ENCODE data around the gene TXNDC2. TPM values are rescaled to one million over a fixed set of nuclear protein-coding genes. Genes with fewer than 3 reads are reported as not detected.

The TXNDC2 gene
- polyA plus RNA-seq, 3 donors: 0.10 to 0.36 TPM; not detected in 1

DNA sequence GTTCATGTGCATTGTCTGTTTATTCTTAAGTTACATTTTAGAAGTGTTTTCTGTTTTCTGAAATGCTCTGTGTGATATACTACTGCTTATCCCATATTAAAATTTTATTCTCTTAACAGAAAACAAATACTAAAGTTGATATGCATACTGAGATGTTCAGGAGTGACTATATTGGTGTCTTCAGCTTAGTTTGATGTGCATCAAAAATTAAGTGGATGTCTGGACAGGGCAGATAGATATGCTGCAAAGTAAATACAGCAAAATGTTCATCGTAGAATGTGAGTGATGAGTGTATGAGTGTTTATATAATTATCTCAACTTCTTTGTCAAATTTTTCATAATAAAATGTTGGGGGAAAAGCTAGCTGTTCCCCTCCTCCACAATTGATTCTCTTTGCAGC lies 41.2 kb downstream of the TXNDC2 start:
- Mint-ChIP-seq H3K4me3 (no peak overlapping the region), H3K9me3 (no peaks in the 10 kb centered on the region), H3K27ac (peak overlapping the region in 2 of 7 donors; percentile 1 to 10), H3K27me3 (ENCODE audit: low read depth in 3 of 3) (no peaks in the 10 kb centered on the region), H3K4me1 (peaks cover 48% of the 10 kb centered on the region), H3K36me3 (peaks cover 5% of the 10 kb centered on the region in 2 donors)
- Histone ChIP-seq H3K9ac (ENCODE audit: insufficient read depth, low read length, poor library complexity, severe bottlenecking) (no peak overlapping the region), H3K4me1 (ENCODE audit: control insufficient read depth in 1 of 2, insufficient read depth in 2 of 2, low read length in 2 of 2) (peaks cover 5 to 17% of the 10 kb centered on the region in 2 donors), H3K27me3 (ENCODE audit: control insufficient read depth in 2 of 2, insufficient read depth in 2 of 2, low read length in 2 of 2) (no peaks in the 10 kb centered on the region), H3K4me3 (replicated peaks in 1 of 3; ENCODE audit: low read depth in 2 of 3, low read length in 3 of 3) (no peak overlapping the region), H4K20me1 (ENCODE audit: insufficient read depth, low read length) (peaks cover 100% of the 10 kb centered on the region), H3K27ac (ENCODE audit: low read depth in 1 of 2, low read length in 2 of 2) (no peak overlapping the region), H3K9me3 (replicated peaks in 1 of 2; ENCODE audit: control insufficient read depth in 1 of 2, insufficient read depth in 1 of 2, low read length in 2 of 2) (no peaks in the 10 kb centered on the region), H3K36me3 (replicated peaks in 1 of 2; ENCODE audit: control insufficient read depth in 1 of 2, insufficient read depth in 2 of 2, low read length in 2 of 2) (no peaks in the 10 kb centered on the region), H3K79me2 (ENCODE audit: insufficient read depth, low read length) (peaks cover 100% of the 10 kb centered on the region), H3K4me2 (replicated peaks; ENCODE audit: extremely low read depth, low read length, poor library complexity, severe bottlenecking) (no peak overlapping the region), H2AFZ (ENCODE audit: insufficient read depth, low read depth, low read length, poor library complexity, severe bottlenecking) (no peak overlapping the region)
- intact Hi-C loops (cut with micrococcal nuclease): no loop called here
- WGBS (ENCODE audit: insufficient coverage): no CpG with 5 or more reads among the region's 1 CpG
- TF ChIP-seq, protein P1, sequence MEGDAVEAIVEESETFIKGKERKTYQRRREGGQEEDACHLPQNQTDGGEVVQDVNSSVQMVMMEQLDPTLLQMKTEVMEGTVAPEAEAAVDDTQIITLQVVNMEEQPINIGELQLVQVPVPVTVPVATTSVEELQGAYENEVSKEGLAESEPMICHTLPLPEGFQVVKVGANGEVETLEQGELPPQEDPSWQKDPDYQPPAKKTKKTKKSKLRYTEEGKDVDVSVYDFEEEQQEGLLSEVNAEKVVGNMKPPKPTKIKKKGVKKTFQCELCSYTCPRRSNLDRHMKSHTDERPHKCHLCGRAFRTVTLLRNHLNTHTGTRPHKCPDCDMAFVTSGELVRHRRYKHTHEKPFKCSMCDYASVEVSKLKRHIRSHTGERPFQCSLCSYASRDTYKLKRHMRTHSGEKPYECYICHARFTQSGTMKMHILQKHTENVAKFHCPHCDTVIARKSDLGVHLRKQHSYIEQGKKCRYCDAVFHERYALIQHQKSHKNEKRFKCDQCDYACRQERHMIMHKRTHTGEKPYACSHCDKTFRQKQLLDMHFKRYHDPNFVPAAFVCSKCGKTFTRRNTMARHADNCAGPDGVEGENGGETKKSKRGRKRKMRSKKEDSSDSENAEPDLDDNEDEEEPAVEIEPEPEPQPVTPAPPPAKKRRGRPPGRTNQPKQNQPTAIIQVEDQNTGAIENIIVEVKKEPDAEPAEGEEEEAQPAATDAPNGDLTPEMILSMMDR (IDR thresholded peaks at IDR 0.05): no peak
- no peak for DNase-seq

DNA sequence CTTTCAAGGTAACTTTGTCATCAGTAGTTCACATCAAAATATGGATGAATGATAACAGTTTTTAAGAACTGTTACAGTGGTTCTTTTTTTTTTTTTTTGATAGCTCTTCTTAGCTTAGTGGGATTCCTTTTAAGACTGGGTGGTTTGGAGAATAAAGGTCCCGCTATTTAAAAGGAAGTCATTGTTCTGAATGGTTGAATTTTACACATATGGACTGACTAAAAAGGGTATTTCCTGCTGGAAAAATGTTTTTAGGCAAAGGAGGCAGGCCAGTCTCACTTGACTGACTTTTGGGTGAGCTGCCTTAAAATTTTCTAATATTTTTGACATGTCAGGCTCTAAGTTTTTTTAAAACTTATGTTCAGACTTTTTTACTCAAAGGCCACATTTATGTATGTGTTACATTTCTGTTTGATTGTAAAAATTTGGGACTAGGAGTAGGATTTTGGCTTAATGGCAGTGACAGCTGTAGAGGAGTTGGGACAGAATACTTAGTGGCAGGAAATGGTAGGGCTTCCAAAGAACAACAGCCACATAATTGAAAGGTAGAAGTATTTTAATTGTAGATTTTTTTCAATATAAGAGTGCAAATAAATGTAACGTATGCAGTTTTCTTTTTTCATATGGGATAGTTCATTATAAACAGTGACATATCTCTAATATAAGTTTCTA lies 41.8 kb downstream of the TXNDC2 start:
- H3K27ac ChIP-seq (ENCODE audit: low read depth in 1 of 2, low read length in 2 of 2): no peak overlapping the region
- H3K9me3 ChIP-seq (replicated peaks in 1 of 2; ENCODE audit: control insufficient read depth in 1 of 2, insufficient read depth in 1 of 2, low read length in 2 of 2): no peaks in the 10 kb centered on the region
- H3K27ac Mint-ChIP-seq: peak overlapping the region in 2 of 7 donors; percentile 15 to 61
- H3K4me1 ChIP-seq (ENCODE audit: control insufficient read depth in 1 of 2, insufficient read depth in 2 of 2, low read length in 2 of 2): peaks cover 5 to 18% of the 10 kb centered on the region in 2 donors
- peaks cover 100% of the 10 kb centered on the region for H4K20me1 ChIP-seq (ENCODE audit: insufficient read depth, low read length)
- H3K4me3 ChIP-seq (replicated peaks in 1 of 3; ENCODE audit: low read depth in 2 of 3, low read length in 3 of 3): no peak overlapping the region
- TF ChIP-seq, protein P1 (IDR thresholded peaks at IDR 0.05): no peak
- no peak overlapping the region for H3K4me3 Mint-ChIP-seq
- DNase-seq: no peak
- H3K4me1 Mint-ChIP-seq: peaks cover 45% of the 10 kb centered on the region
- H3K27me3 ChIP-seq (ENCODE audit: control insufficient read depth in 2 of 2, insufficient read depth in 2 of 2, low read length in 2 of 2): no peaks in the 10 kb centered on the region
- intact Hi-C loops (cut with micrococcal nuclease): no loop called here
- no peaks in the 10 kb centered on the region for H3K27me3 Mint-ChIP-seq (ENCODE audit: low read depth in 3 of 3)
- no peaks in the 10 kb centered on the region for H3K9me3 Mint-ChIP-seq
- no peak overlapping the region for H2AFZ ChIP-seq (ENCODE audit: insufficient read depth, low read depth, low read length, poor library complexity, severe bottlenecking)
- peaks cover 100% of the 10 kb centered on the region for H3K79me2 ChIP-seq (ENCODE audit: insufficient read depth, low read length)
- H3K9ac ChIP-seq (ENCODE audit: insufficient read depth, low read length, poor library complexity, severe bottlenecking): no peak overlapping the region
- peaks cover 8 to 9% of the 10 kb centered on the region in 2 donors for H3K36me3 Mint-ChIP-seq
- peaks cover 3 to 5% of the 10 kb centered on the region in 2 donors for H3K36me3 ChIP-seq (replicated peaks in 1 of 2; ENCODE audit: control insufficient read depth in 1 of 2, insufficient read depth in 2 of 2, low read length in 2 of 2)
- H3K4me2 ChIP-seq (replicated peaks; ENCODE audit: extremely low read depth, low read length, poor library complexity, severe bottlenecking): no peak overlapping the region
- no CpG with 5 or more reads among the region's 2 CpGs for WGBS (ENCODE audit: insufficient coverage)
